ENCODE data around the gene SBNO1. TPM values are rescaled to one million over a fixed set of nuclear protein-coding genes. Genes with fewer than 3 reads are reported as not detected.

SBNO1 gene
- total RNA-seq, 1 donor from 2014 or later: 31.5 TPM

DNA sequence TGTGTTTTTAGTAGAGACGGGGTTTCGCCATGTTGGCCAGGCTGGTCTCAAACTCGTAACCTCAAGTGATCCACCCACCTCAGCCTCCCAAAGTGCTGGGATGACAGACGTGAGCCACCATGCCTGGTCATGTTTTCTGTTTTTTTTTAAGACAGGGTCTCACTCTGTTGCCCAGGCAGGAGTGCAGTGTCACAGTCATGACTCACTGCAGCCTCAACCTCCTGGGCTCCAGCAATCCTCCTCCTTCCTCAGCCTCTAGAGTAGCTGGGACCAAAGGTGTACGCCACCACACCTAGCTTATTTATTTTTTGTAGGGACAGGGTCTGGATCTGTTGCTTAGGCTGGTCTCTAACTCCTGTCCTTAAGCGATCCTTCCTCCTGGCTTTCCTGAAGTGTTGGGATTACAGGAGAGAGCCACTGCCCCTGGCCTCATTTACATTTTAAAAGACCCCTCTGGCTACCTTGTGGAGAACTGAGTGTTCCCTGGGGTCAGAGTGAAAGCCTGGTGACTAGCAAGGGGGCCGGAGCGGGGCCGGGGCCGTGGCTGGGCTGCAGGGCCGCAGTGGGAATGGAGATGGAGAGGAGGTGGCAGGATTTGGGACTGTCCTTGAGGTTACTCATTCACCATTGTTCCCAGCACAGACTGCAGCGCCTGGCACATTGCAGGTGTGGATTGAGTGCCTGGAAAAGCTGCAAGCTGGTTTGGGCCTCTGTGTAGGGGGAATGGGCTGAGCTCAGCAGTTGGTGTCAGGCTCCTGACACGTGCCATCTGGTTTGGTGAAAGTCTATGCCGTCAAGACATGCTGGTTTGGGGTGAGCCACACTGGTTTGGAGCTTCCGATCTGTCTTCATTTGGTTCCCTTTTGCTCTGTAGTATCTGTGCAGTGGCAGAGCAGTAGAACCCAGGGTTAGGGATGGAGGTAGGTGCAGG lies 37.4 kb upstream of the SBNO1 start:
- Histone ChIP-seq H3K27me3 (ENCODE audit: control insufficient read depth, insufficient read depth, low read length) (no peaks in the 10 kb centered on the region), H3K36me3 (ENCODE audit: control insufficient read depth, insufficient read depth, low read length) (peaks cover 3% of the 10 kb centered on the region), H3K4me3 (ENCODE audit: low read depth, low read length) (no peak overlapping the region)
- no peak for DNase-seq (ENCODE audit: low read depth)
- TF ChIP-seq, protein P1, sequence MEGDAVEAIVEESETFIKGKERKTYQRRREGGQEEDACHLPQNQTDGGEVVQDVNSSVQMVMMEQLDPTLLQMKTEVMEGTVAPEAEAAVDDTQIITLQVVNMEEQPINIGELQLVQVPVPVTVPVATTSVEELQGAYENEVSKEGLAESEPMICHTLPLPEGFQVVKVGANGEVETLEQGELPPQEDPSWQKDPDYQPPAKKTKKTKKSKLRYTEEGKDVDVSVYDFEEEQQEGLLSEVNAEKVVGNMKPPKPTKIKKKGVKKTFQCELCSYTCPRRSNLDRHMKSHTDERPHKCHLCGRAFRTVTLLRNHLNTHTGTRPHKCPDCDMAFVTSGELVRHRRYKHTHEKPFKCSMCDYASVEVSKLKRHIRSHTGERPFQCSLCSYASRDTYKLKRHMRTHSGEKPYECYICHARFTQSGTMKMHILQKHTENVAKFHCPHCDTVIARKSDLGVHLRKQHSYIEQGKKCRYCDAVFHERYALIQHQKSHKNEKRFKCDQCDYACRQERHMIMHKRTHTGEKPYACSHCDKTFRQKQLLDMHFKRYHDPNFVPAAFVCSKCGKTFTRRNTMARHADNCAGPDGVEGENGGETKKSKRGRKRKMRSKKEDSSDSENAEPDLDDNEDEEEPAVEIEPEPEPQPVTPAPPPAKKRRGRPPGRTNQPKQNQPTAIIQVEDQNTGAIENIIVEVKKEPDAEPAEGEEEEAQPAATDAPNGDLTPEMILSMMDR (IDR thresholded peaks at IDR 0.05; ENCODE audit: insufficient read depth, low read length, poor library complexity, severe bottlenecking): no peak

DNA sequence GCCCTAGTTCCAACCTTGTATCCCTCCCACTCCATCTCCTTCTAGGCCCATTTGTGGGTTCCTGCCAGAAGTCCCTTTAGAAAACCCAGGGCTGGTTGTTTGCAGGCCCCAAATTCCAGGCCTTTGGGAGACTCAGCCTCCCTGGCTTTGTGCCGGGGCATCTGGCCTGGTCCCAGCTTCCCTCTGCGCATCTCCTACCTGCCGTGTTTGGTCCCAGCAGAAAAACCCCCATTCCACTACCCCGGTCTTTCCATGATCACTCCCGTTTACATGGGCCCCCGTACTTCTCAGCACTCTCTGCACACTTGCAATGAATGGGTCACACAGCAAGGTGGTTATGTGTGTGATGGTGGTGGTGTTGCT lies 34.6 kb upstream of the SBNO1 start:
- Histone ChIP-seq H3K4me3 (ENCODE audit: low read depth, low read length) (no peak overlapping the region), H3K27me3 (ENCODE audit: control insufficient read depth, insufficient read depth, low read length) (no peaks in the 10 kb centered on the region), H3K36me3 (ENCODE audit: control insufficient read depth, insufficient read depth, low read length) (peaks cover 3% of the 10 kb centered on the region)
- DNase-seq (ENCODE audit: low read depth): no peak
- TF ChIP-seq, protein P1 (IDR thresholded peaks at IDR 0.05; ENCODE audit: insufficient read depth, low read length, poor library complexity, severe bottlenecking): no peak

DNA sequence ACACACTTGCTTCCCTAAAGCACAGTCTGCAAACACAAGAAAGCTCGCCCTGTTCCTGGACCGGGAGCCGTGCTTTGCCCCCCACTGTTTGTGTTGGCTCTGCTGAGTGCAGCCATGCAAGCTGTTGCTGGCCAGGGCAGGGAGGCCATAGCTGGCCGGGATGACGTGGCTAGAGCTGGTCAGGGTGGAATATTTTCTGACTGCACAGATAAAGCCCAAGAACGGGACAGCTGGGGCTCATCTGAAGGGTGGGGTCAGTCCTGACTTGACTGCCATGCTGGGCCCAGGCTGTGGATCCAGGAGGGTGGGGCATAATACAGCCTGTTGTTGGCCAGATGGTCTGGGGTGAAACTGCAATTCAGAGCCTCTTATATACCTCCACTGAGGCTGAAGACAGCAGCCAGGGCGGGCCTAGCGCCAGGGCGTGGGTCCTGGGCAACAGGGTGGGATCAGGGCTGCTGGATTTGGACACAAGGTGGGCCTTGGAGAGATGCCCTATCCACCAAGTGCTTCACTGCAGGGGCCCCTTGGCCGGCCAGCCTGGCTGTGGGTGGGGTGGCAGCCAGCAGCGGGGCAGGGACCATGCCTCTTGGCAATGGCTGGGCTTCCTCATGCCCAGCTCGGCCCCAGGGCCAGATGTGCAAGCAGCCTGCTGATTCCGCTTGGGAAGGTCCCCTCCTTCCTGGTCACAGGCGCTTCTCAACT lies 34.1 kb upstream of the SBNO1 start:
- DNase-seq (ENCODE audit: low read depth): no peak
- Histone ChIP-seq H3K27me3 (ENCODE audit: control insufficient read depth, insufficient read depth, low read length) (no peaks in the 10 kb centered on the region), H3K4me3 (ENCODE audit: low read depth, low read length) (no peak overlapping the region), H3K36me3 (ENCODE audit: control insufficient read depth, insufficient read depth, low read length) (peaks cover 2% of the 10 kb centered on the region)
- TF ChIP-seq, protein P1 (IDR thresholded peaks at IDR 0.05; ENCODE audit: insufficient read depth, low read length, poor library complexity, severe bottlenecking): no peak

DNA sequence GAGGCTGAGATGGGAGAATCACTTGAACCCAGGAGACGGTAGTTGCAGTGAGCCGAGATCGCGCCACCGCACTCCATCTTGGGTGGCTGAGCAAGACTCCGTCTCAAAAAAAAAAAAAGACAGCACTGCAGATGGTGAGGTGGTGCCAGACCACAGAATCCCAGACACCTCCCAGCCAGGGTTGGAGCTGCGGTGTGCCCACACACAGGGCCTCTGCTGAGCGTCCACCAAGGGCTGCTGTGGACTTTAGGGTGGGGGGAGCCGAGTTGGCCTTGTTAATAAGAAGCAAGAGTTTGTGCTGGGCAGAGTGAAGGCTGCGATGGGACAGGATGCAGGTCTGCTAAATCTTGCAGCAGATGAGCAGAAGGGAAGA lies 33.5 kb upstream of the SBNO1 start:
- H3K27me3 ChIP-seq (ENCODE audit: control insufficient read depth, insufficient read depth, low read length): no peaks in the 10 kb centered on the region
- H3K4me3 ChIP-seq (ENCODE audit: low read depth, low read length): no peak overlapping the region
- peaks cover 2% of the 10 kb centered on the region for H3K36me3 ChIP-seq (ENCODE audit: control insufficient read depth, insufficient read depth, low read length)
- no peak for DNase-seq (ENCODE audit: low read depth)
- TF ChIP-seq, protein P1 (IDR thresholded peaks at IDR 0.05; ENCODE audit: insufficient read depth, low read length, poor library complexity, severe bottlenecking): no peak

DNA sequence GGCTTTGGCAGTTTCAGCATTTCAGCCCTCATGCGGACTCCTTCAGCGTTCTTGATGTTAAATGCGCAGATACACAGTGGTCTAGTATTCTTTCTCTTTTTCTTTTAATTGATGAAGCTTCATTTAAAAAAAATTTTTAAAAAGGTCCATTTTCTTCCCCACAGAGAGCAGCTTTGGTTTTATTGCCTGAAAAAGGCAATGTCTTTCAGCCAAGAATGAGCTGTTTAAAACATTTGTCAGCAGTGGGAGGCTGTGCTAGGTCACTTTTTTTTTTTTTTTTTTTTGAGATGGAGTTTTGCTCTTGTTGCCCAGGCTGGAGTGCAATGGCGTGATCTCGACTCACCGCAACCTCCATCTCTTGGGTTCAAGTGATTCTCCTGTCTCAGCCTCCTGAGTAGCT lies 32.8 kb upstream of the SBNO1 start:
- H3K36me3 ChIP-seq (ENCODE audit: control insufficient read depth, insufficient read depth, low read length): peaks cover 2% of the 10 kb centered on the region

More for the DNA sequence above, 32.8 kb upstream of the SBNO1 start:
- Histone ChIP-seq H3K27me3 (ENCODE audit: control insufficient read depth, insufficient read depth, low read length) (no peaks in the 10 kb centered on the region), H3K4me3 (ENCODE audit: low read depth, low read length) (no peak overlapping the region)
- TF ChIP-seq, protein P1 (IDR thresholded peaks at IDR 0.05; ENCODE audit: insufficient read depth, low read length, poor library complexity, severe bottlenecking): no peak
- DNase-seq (ENCODE audit: low read depth): no peak

Data from kidney epithelial cell (primary cell).